Activated CD4-positive, alpha-beta memory T cell treated with anti-CD3 and anti-CD28 coated beads for 36 hours (primary cell): Measurements from ENCODE around the gene PNP. TPM values are rescaled to one million over a fixed set of nuclear protein-coding genes. Genes with fewer than 3 reads are reported as not detected.

Experiments
- CTCF ChIA-PET: fragments of 350-600 bp; sonication (Branson Sonifier 250); formaldehyde crosslinking; loops from one replicate; lab custom pipeline; 2021; ENCODE audit warnings: antibody characterized with exemption, inconsistent platforms; lab: Charles Lee
- POLR2A ChIA-PET: fragments of 350-600 bp; sonication (Branson Sonifier 250); formaldehyde crosslinking; loops from one replicate; lab custom pipeline; 2021; ENCODE audit warnings: antibody characterized with exemption; lab: Charles Lee
- DNase-seq: peaks from one replicate; pipeline ENCODE4 v3.0.0-alpha.2; 2020
- H3K27ac Mint-ChIP-seq: one replicate; pipeline ENCODE4 v1.8.0; 2021; ENCODE audit warnings: mixed read lengths
- H3K27me3 Mint-ChIP-seq: one replicate; pipeline ENCODE4 v1.8.0; 2021; ENCODE audit warnings: mixed read lengths
- H3K36me3 Mint-ChIP-seq: one replicate; pipeline ENCODE4 v1.8.0; 2021; ENCODE audit warnings: mixed read lengths
- H3K4me1 Mint-ChIP-seq: one replicate; pipeline ENCODE4 v1.8.0; 2021; ENCODE audit warnings: low read depth, mixed read lengths
- H3K4me3 Mint-ChIP-seq: one replicate; pipeline ENCODE4 v1.8.0; 2021; ENCODE audit warnings: mild to moderate bottlenecking, mixed read lengths
- H3K9me3 Mint-ChIP-seq: one replicate; pipeline ENCODE4 v1.8.0; 2021; ENCODE audit warnings: mixed read lengths
- intact Hi-C: fragments of 100-400 bp; cut with micrococcal nuclease; formaldehyde crosslinking; loops from one replicate; pipeline ENCODE4 v1.15.1; 2023
- total RNA-seq, 2 experiments: library from RNA; stranded (reverse); gene quantifications; one replicate each; pipeline ENCODE4 v1.2.3, GENCODE V29; 2021

Gene PNP
- total RNA-seq: 100 to 1,000 TPM; 178 to 179 TPM

DNA sequence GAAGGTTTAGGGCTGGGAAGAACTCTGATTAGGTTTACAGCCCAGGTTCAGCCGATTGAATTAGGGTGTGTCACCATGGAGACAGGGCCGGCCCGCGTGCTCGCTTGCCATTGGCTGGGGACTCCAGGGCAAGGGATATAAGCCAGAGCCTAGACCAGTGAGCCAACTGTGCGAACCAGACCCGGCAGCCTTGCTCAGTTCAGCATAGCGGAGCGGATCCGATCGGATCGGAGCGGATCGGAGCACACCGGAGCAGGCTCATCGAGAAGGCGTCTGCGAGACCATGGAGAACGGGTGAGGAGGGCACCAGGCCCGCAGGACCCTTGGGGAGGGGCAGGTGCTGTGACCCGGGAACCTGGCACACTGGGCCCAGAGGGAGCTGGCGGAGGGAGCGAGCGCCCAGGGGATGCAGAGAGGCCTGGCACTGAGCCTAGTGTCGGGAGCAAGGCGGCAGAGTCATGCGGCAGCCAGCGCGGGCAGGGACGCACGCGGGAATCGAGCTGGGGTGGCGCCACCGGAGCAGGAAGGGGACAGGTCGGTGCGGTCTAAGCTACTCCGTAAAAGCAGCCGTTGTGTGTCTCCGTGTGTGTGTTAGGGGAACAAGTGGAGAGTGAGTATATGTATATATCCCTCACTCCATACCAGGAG is at the start of gene PNP:
Gene PNP (plus strand): TSS at position 165 of the 648 bp plus-strand sequence. CDS start 119 bp downstream, at position 284.
- Mint-ChIP-seq H3K27me3 (no peaks in the 10 kb centered on the region), H3K27ac (peak within 1 kb of the TSS; percentile 99), H3K9me3 (no peaks in the 10 kb centered on the region), H3K4me1 (peaks cover 39% of the 10 kb centered on the region), H3K4me3 (peak within 1 kb of the TSS; percentile 89), H3K36me3 (peaks cover 41% of the 10 kb centered on the region)
- ChIA-PET POLR2A (interaction anchor here (0.8 to 5.0 kb wide), 15 partner anchors 8 to 143 kb away, joined by 3 to 66 read pairs (median 5); partner anchors contain the start of genes APEX1, CCNB1IP1, OSGEP and PARP2), CTCF (interaction anchor here (0.9 to 2.3 kb wide), 7 partner anchors 8 to 137 kb away, joined by 3 to 12 read pairs (median 4); partner anchors contain the start of genes APEX1, OSGEP, PARP2 and PIP4P1)
- DNase-seq: peak; percentile 93
- intact Hi-C loops: loop anchor here (1.0 to 2.0 kb wide), 9 partner anchors 8 to 213 kb away; partner anchors contain the start of genes APEX1, CCNB1IP1, PARP2 and PIP4P1

- Mint-ChIP-seq H3K27me3 (no peaks in the 10 kb centered on the region), H3K4me1 (peaks cover 11% of the 10 kb centered on the region), H3K4me3 (no peak overlapping the region), H3K9me3 (no peaks in the 10 kb centered on the region), H3K36me3 (no peaks in the 10 kb centered on the region), H3K27ac (no peak overlapping the region)
- no peak for DNase-seq
- ChIA-PET CTCF (no interaction called here), POLR2A (interaction anchor here (0.7 kb wide), 2 partner anchors 51 to 554 kb away, joined by 3 to 5 read pairs; no protein-coding TSS in a partner anchor)
- intact Hi-C loops: no loop called here
Measured at GRCh38 chr14:20419419-20419818, 49.8 kb upstream of the PNP start.

- intact Hi-C loops: no loop called here
- ChIA-PET CTCF (interaction anchor here (0.8 kb wide), 1 partner anchor 93 kb away, joined by 3 read pairs; no protein-coding TSS in a partner anchor), POLR2A (no interaction called here)
- no peak overlapping the region for H3K27ac Mint-ChIP-seq
- peaks cover 4% of the 10 kb centered on the region for H3K4me1 Mint-ChIP-seq
- H3K9me3 Mint-ChIP-seq: no peaks in the 10 kb centered on the region
- DNase-seq: no peak
- no peak overlapping the region for H3K4me3 Mint-ChIP-seq
- no peaks in the 10 kb centered on the region for H3K27me3 Mint-ChIP-seq
- no peaks in the 10 kb centered on the region for H3K36me3 Mint-ChIP-seq
Measured at GRCh38 chr14:20421267-20421666, 47.9 kb upstream of the PNP start.

DNA sequence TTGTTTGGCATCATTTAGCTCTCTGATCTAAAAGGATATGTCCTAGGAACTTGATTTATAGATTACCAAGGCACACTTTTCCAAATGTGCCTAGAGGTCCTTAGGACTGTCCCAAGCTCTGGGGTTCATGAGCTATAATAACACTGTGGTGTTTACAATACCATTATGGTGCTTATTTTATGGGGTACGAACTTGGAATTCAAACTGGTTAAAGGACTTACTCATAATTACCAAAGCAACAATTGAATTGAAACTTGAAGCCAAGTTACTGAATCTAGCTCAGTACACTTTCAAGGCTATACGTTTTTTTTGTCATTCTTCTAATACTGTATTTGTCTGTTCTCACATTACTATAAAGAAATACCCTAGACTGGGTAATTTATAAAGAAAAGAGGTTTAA is 46.3 kb upstream of the PNP start:
- Mint-ChIP-seq H3K27me3 (no peaks in the 10 kb centered on the region), H3K4me1 (peaks cover 9% of the 10 kb centered on the region), H3K4me3 (no peak overlapping the region), H3K9me3 (no peaks in the 10 kb centered on the region), H3K36me3 (no peaks in the 10 kb centered on the region), H3K27ac (no peak overlapping the region)
- ChIA-PET CTCF (interaction anchor here (0.7 kb wide), 1 partner anchor 8 kb away, joined by 3 read pairs; no protein-coding TSS in a partner anchor), POLR2A (interaction anchor here (0.9 kb wide), 1 partner anchor 9 kb away, joined by 3 read pairs; no protein-coding TSS in a partner anchor)
- intact Hi-C loops: no loop called here
- DNase-seq: no peak

GRCh38 chr14:20424851-20425250 is 44.4 kb upstream of the PNP start:
- CTCF ChIA-PET: interaction anchor here (2.8 kb wide), 1 partner anchor 9 kb away, joined by 10 read pairs; no protein-coding TSS in a partner anchor
- no peaks in the 10 kb centered on the region for H3K9me3 Mint-ChIP-seq
- peaks cover 17% of the 10 kb centered on the region for H3K4me1 Mint-ChIP-seq
- H3K27ac Mint-ChIP-seq: no peak overlapping the region
- H3K36me3 Mint-ChIP-seq: no peaks in the 10 kb centered on the region
- no peaks in the 10 kb centered on the region for H3K27me3 Mint-ChIP-seq
- POLR2A ChIA-PET: no interaction called here
- DNase-seq: no peak
- no peak overlapping the region for H3K4me3 Mint-ChIP-seq
- intact Hi-C loops: no loop called here

GRCh38 chr14:20427231-20428009 is 41.8 kb upstream of the PNP start:
- Mint-ChIP-seq H3K4me3 (no peak overlapping the region), H3K27me3 (no peaks in the 10 kb centered on the region), H3K9me3 (no peaks in the 10 kb centered on the region), H3K4me1 (peaks cover 17% of the 10 kb centered on the region), H3K36me3 (no peaks in the 10 kb centered on the region), H3K27ac (no peak overlapping the region)
- POLR2A ChIA-PET: no interaction called here
- no peak for DNase-seq
- CTCF ChIA-PET: no interaction called here
- intact Hi-C loops: no loop called here

DNA sequence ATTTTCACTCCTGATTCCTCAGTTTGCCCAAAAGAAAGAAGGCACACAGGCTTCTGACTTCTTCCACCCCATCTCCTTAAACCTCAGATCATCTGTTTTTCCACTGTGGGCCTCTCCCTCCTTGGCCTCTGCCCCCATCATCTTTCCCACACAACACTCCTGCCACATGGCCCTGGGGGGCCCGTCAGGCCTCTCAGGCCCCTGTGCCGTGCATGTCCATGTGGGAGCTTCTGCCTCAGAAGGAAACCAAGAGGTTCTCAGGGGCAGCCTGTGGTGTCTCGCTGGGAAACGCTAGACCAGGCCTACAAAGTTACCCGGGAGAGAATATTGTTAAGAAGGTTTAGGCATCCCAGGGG is 41.2 kb upstream of the PNP start:
- Mint-ChIP-seq H3K9me3 (no peaks in the 10 kb centered on the region), H3K27ac (no peak overlapping the region), H3K27me3 (no peaks in the 10 kb centered on the region), H3K36me3 (no peaks in the 10 kb centered on the region), H3K4me1 (peaks cover 17% of the 10 kb centered on the region), H3K4me3 (no peak overlapping the region)
- intact Hi-C loops: no loop called here
- ChIA-PET CTCF (interaction anchor here (2.4 kb wide), 1 partner anchor 13 kb away, joined by 12 read pairs; no protein-coding TSS in a partner anchor), POLR2A (no interaction called here)
- no peak for DNase-seq

DNA sequence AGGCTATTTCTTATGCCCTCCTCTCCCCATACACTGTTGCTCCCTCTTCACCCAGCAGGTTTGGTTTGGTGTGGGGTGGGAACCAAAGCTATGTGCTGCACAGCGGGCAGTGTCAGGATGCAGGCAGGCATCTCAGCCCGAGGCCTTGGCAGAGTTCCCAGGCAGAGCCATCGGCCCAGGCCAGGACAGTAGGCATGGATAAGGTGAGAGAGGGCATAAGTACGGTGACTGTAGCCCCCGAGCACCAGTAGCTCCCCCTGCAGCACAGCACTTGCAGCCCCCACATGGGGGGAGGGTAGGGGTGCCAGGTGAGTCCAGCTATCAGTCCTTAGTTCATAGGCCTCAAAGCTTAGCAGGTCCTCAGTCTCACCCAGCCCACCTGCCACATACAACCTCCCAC is 40.4 kb upstream of the PNP start:
- no peaks in the 10 kb centered on the region for H3K9me3 Mint-ChIP-seq
- no peaks in the 10 kb centered on the region for H3K36me3 Mint-ChIP-seq
- DNase-seq: no peak
- no peaks in the 10 kb centered on the region for H3K27me3 Mint-ChIP-seq
- ChIA-PET POLR2A (no interaction called here), CTCF (interaction anchor here (2.4 kb wide), 1 partner anchor 14 kb away, joined by 12 read pairs; no protein-coding TSS in a partner anchor)
- intact Hi-C loops: no loop called here
- H3K4me3 Mint-ChIP-seq: no peak overlapping the region
- no peak overlapping the region for H3K27ac Mint-ChIP-seq
- peaks cover 17% of the 10 kb centered on the region for H3K4me1 Mint-ChIP-seq

- Mint-ChIP-seq H3K4me1 (peaks cover 17% of the 10 kb centered on the region), H3K27ac (no peak overlapping the region), H3K36me3 (no peaks in the 10 kb centered on the region), H3K9me3 (no peaks in the 10 kb centered on the region), H3K27me3 (no peaks in the 10 kb centered on the region), H3K4me3 (no peak overlapping the region)
- ChIA-PET CTCF (interaction anchor here (2.4 kb wide), 1 partner anchor 15 kb away, joined by 12 read pairs; no protein-coding TSS in a partner anchor), POLR2A (no interaction called here)
- DNase-seq: no peak
- intact Hi-C loops: no loop called here
Measured at GRCh38 chr14:20429801-20430669, 39.2 kb upstream of the PNP start.

DNA sequence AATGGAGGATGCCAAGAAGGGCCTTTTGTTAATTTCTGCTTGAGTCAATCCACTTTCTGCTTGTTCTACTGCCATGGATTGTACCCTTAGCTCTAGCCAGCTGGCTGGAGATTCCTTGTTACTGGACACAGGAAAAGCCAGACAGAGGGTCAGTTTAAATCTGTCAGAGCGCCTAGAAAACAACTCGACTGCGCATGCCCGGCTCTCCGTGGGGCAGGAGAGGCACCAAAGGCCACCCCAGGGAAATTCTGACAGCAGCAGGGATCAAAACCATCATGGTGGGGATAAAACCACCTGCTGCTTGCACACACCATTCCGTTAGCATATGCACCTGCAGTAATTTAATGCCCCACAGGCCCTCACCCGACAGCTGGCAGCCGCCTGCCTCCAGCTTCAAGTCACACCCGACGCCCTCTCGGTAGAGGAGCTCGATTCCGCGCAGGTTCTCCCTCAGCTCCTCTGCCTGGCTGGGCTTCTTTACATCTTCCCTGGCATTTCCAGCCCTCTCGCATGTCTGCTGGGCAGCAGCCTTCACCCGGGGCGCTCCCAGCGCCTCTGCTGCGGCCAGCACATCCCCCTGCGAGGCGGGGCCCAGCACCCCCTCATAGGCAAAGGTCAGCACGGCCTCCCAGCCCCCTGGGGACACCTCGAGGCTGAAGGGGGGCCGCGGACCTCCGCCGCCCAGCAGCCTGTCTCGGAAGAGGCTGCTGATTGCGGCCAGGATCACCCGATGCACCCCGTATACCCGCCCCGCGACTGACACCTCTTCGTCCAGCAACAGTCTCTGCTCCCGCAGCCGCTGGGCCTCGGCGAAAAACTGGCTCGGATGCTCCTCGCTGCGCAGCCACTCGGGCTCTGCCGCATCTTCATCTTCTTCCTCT is 34.3 kb upstream of the PNP start:
- H3K4me1 Mint-ChIP-seq: no peaks in the 10 kb centered on the region
- no peaks in the 10 kb centered on the region for H3K9me3 Mint-ChIP-seq
- H3K27ac Mint-ChIP-seq: no peak overlapping the region
- ChIA-PET POLR2A (no interaction called here), CTCF (interaction anchor here (1.9 kb wide), 1 partner anchor 20 kb away, joined by 5 read pairs; no protein-coding TSS in a partner anchor)
- H3K4me3 Mint-ChIP-seq: no peak overlapping the region
- intact Hi-C loops: no loop called here
- no peaks in the 10 kb centered on the region for H3K36me3 Mint-ChIP-seq
- DNase-seq: no peak
- no peaks in the 10 kb centered on the region for H3K27me3 Mint-ChIP-seq
